ENCODE data around the gene TCIRG1. TPM values are rescaled to one million over a fixed set of nuclear protein-coding genes. Genes with fewer than 3 reads are reported as not detected.

Gene TCIRG1
- total and polyA plus RNA-seq, 2 of the 13 experiments (the other 11 are each of a cell fraction or from before 2014, with no cell fraction given), result 48.0 to 69.6 TPM

- TF ChIP-seq MTA1 (CRISPR knock-in tag; IDR thresholded peaks at IDR 0.05; ENCODE audit: borderline replicate concordance) (no peak), GPBP1L1 (CRISPR knock-in tag; IDR thresholded peaks at IDR 0.05) (no peak), SMAD9 (CRISPR knock-in tag; IDR thresholded peaks at IDR 0.05) (no peak), ZNF354B (CRISPR knock-in tag; IDR thresholded peaks at IDR 0.05) (no peak), ZNF737 (CRISPR knock-in tag; IDR thresholded peaks at IDR 0.05; ENCODE audit: borderline replicate concordance) (no peak), HNRNPL (IDR thresholded peaks at IDR 0.05; ENCODE audit: low read depth, low read length) (no peak), KAT8 (CRISPR knock-in tag; IDR thresholded peaks at IDR 0.05) (peak; percentile 43; the same call in 1 of the 2 replicates), KDM6A (CRISPR knock-in tag; IDR thresholded peaks at IDR 0.05; ENCODE audit: low read depth) (0 out of 2 replicates have a peak, but pooled peaks have one; percentile 27), DMTF1 (CRISPR knock-in tag; IDR thresholded peaks at IDR 0.05) (no peak), ZNF550 (CRISPR knock-in tag; IDR thresholded peaks at IDR 0.05; ENCODE audit: borderline replicate concordance) (no peak), GATAD1 (CRISPR knock-in tag; IDR thresholded peaks at IDR 0.05) (no peak), HNF4G (IDR thresholded peaks at IDR 0.05; ENCODE audit: borderline replicate concordance, low read depth, low read length) (no peak), HNF4G (CRISPR knock-in tag; IDR thresholded peaks at IDR 0.05; ENCODE audit: borderline replicate concordance, low read depth) (0 out of 2 replicates have a peak, but pooled peaks have one; percentile 43), SALL2 (CRISPR knock-in tag; IDR thresholded peaks at IDR 0.05) (no peak), ELF4 (CRISPR knock-in tag; IDR thresholded peaks at IDR 0.05; ENCODE audit: borderline replicate concordance) (no peak), ZNF44 (CRISPR knock-in tag; IDR thresholded peaks at IDR 0.05) (no peak), NFE2L1 (CRISPR knock-in tag; IDR thresholded peaks at IDR 0.05; ENCODE audit: borderline replicate concordance) (no peak), ZNF687 (CRISPR knock-in tag; IDR thresholded peaks at IDR 0.05) (peak; percentile 87), POGK (CRISPR knock-in tag; conservative IDR thresholded peaks at IDR 0.05) (no peak), ZNF30 (CRISPR knock-in tag; IDR thresholded peaks at IDR 0.05) (no peak)
Observed at GRCh38 chr11:68040101-68040956, 1.5 kb downstream of the TCIRG1 start (continued).

Measured in HepG2 (cell line).